GM23248 (cell line): ENCODE results near the gene MCEMP1.

Experiments used
- EZH2 ChIP-seq: fragments of 200-600 bp; sonication (generic); IDR thresholded peaks from 2 replicates; pipeline ENCODE4 v1.6.1; 2018; ENCODE audit warnings: antibody characterized with exemption, mild to moderate bottlenecking; ENCODE audit not compliant: insufficient read depth, poor library complexity, severe bottlenecking
- EZH2phosphoT487 ChIP-seq: fragments of 200-600 bp; sonication (generic); IDR thresholded peaks from 2 replicates; pipeline ENCODE4 v1.6.1; 2018; ENCODE audit warnings: antibody characterized with exemption, moderate library complexity, mild to moderate bottlenecking, low read depth; ENCODE audit not compliant: insufficient read depth

DNA sequence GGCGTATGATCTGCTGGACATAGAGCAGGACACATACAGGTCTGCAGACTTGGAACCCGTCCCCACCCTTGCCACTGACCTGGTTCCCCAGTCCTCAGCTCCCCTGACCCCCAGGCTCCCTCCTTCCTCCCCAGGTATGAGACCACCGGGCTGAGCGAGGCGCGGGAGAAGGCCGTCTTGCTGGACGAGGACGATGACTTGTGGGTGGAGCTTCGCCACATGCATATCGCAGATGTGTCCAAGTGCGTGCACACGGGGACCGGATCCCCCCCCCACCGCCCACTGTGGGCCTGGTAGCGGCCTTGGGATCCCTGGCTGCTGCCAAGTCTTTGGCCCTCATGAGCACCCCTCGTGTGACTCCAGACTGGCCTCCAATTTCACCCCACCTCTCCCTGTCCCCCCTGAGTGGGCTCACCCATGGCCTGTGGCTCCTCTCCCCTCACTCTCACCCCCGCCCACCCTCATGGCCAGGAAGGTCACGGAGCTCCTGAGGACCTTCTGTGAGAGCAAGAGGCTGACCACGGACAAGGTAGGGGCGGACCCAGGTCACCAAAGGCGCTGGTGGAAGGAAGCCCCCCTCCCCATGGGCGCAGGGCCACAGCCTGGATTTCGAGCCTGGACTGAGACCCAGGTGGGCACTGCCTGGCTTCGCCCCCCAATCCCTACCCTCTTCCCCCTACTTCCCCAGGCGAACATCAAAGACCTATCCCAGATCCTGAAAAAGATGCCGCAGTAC is 34.4 kb upstream of the MCEMP1 start:
- TF ChIP-seq EZH2phosphoT487, result no peak
- no peak for TF ChIP-seq EZH2
